ENCODE measurements around the gene PCAT6. TPM values are rescaled to one million over a fixed set of nuclear protein-coding genes. Genes with fewer than 3 reads are reported as not detected.

Gene PCAT6
- total RNA-seq, 2 donors from 2014 or later: 2.3 to 5.0 TPM

- no peaks in the 10 kb centered on the region for H3K9me3 ChIP-seq (ENCODE audit: control insufficient read depth, low read length)
- no peak overlapping the region for H3K27ac ChIP-seq (ENCODE audit: low read depth, low read length)
- Mint-ChIP-seq H3K27me3 (ENCODE audit: insufficient read depth) (no peaks in the 10 kb centered on the region), H3K9me3 (peaks cover 2% of the 10 kb centered on the region), H3K4me3 (no peak overlapping the region), H3K36me3 (ENCODE audit: low read depth) (peaks cover 22% of the 10 kb centered on the region), H3K4me1 (peaks cover 17% of the 10 kb centered on the region), H3K27ac (no peak overlapping the region)
- H3K27me3 ChIP-seq (ENCODE audit: control insufficient read depth, insufficient read depth, low read length, poor library complexity, severe bottlenecking): no peaks in the 10 kb centered on the region
- DNase-seq: no peak
- H3K9ac ChIP-seq (ENCODE audit: extremely low read depth, low read length, poor library complexity, severe bottlenecking): no peak overlapping the region
- WGBS, 2 experiments (ENCODE audit: insufficient coverage in 1 of 2, insufficient read length in 1 of 2): 92% methylated on average over 1 of the region's 1 CpG; no CpG with 5 or more reads in 1 of the 2 experiments
- peaks cover 30% of the 10 kb centered on the region for H3K36me3 ChIP-seq (ENCODE audit: control insufficient read depth, insufficient read depth, low read length)
- no peak for TF ChIP-seq CTCF (conservative IDR thresholded peaks at IDR 0.05)
- no peak overlapping the region for H3K4me3 ChIP-seq (ENCODE audit: low read length)
- no peaks in the 10 kb centered on the region for H3K4me1 ChIP-seq (ENCODE audit: control insufficient read depth, insufficient read depth, low read length)
Measured at GRCh38 chr1:202800742-202801141, 10.0 kb upstream of the PCAT6 start.

GRCh38 chr1:202801175-202801574 is 9.6 kb upstream of the PCAT6 start:
- Mint-ChIP-seq H3K36me3 (ENCODE audit: low read depth) (peaks cover 22% of the 10 kb centered on the region), H3K9me3 (peaks cover 2% of the 10 kb centered on the region), H3K4me3 (no peak overlapping the region), H3K27me3 (ENCODE audit: insufficient read depth) (no peaks in the 10 kb centered on the region), H3K27ac (no peak overlapping the region), H3K4me1 (peaks cover 20% of the 10 kb centered on the region)
- TF ChIP-seq CTCF (conservative IDR thresholded peaks at IDR 0.05): no peak
- WGBS, 2 experiments (ENCODE audit: insufficient coverage in 1 of 2, insufficient read length in 1 of 2): 94 to 96% methylated on average over 2 of the region's 2 CpGs
- Histone ChIP-seq H3K4me3 (ENCODE audit: low read length) (no peak overlapping the region), H3K27ac (ENCODE audit: low read depth, low read length) (no peak overlapping the region), H3K9me3 (ENCODE audit: control insufficient read depth, low read length) (no peaks in the 10 kb centered on the region), H3K27me3 (ENCODE audit: control insufficient read depth, insufficient read depth, low read length, poor library complexity, severe bottlenecking) (no peaks in the 10 kb centered on the region), H3K4me1 (ENCODE audit: control insufficient read depth, insufficient read depth, low read length) (no peaks in the 10 kb centered on the region), H3K36me3 (ENCODE audit: control insufficient read depth, insufficient read depth, low read length) (peaks cover 30% of the 10 kb centered on the region), H3K9ac (ENCODE audit: extremely low read depth, low read length, poor library complexity, severe bottlenecking) (no peak overlapping the region)
- DNase-seq: no peak

GRCh38 chr1:202802034-202802433 is 8.7 kb upstream of the PCAT6 start:
- no peaks in the 10 kb centered on the region for H3K27me3 Mint-ChIP-seq (ENCODE audit: insufficient read depth)
- Histone ChIP-seq H3K36me3 (ENCODE audit: control insufficient read depth, insufficient read depth, low read length) (peaks cover 25% of the 10 kb centered on the region), H3K27ac (ENCODE audit: low read depth, low read length) (no peak overlapping the region), H3K27me3 (ENCODE audit: control insufficient read depth, insufficient read depth, low read length, poor library complexity, severe bottlenecking) (no peaks in the 10 kb centered on the region), H3K4me1 (ENCODE audit: control insufficient read depth, insufficient read depth, low read length) (no peaks in the 10 kb centered on the region), H3K4me3 (ENCODE audit: low read length) (no peak overlapping the region), H3K9ac (ENCODE audit: extremely low read depth, low read length, poor library complexity, severe bottlenecking) (no peak overlapping the region), H3K9me3 (ENCODE audit: control insufficient read depth, low read length) (no peaks in the 10 kb centered on the region)
- H3K4me1 Mint-ChIP-seq: peaks cover 20% of the 10 kb centered on the region
- peaks cover 26% of the 10 kb centered on the region for H3K36me3 Mint-ChIP-seq (ENCODE audit: low read depth)
- H3K9me3 Mint-ChIP-seq: peaks cover 2% of the 10 kb centered on the region
- 78 to 95% methylated on average over 1 to 2 of the region's 2 CpGs for WGBS, 2 experiments (ENCODE audit: insufficient coverage in 1 of 2, insufficient read length in 1 of 2)
- H3K27ac Mint-ChIP-seq: no peak overlapping the region
- no peak for TF ChIP-seq CTCF (conservative IDR thresholded peaks at IDR 0.05)
- DNase-seq: no peak
- H3K4me3 Mint-ChIP-seq: no peak overlapping the region

All from endodermal cell (in vitro differentiated cells).